ENCODE data around the gene IL34.
"Not testable (repeated sequence)": the region's sequence is repeated elsewhere in the genome, so short reads cannot be mapped to it uniquely, and the experiment has no call there.

The IL34 gene

DNA sequence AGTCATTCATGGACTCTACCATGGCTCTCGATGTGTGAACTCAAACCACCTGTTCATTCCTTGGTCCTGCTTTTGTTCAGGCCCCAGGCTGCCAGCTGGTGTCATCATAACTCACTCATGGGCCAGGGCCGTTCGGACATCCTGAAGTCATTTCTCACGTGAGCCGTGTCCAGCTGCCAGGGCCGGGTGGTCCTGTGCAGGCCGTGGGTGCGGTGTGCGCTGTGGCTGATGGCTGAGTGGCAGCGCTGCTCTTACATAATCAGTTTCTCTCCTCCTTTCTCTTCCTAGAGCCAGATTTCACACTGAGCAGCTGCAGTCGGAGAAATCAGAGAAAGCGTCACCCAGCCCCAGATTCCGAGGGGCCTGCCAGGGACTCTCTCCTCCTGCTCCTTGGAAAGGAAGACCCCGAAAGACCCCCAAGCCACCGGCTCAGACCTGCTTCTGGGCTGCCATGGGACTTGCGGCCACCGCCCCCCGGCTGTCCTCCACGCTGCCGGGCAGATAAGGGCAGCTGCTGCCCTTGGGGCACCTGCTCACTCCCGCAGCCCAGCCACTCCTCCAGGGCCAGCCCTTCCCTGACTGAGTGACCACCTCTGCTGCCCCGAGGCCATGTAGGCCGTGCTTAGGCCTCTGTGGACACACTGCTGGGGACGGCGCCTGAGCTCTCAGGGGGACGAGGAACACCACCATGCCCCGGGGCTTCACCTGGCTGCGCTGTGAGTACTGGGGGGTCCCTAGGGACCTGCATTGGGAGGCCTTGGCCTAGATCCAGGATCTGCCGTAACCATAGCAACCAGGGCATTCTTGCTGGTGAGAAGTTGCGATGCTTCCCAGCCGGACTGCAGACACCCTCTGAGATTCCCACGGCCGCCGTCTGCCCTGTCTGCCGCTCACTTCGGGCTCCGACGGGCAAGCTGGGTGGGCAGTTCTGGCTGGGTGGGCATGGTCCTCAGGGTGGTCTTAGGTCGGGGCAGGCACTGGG is at the start of gene IL34:
Gene IL34, plus strand, starts transcription at position 300 of the 982 bp plus-strand sequence. Its CDS starts 389 bp downstream, at position 689.
- DNase-seq = no peak

DNA sequence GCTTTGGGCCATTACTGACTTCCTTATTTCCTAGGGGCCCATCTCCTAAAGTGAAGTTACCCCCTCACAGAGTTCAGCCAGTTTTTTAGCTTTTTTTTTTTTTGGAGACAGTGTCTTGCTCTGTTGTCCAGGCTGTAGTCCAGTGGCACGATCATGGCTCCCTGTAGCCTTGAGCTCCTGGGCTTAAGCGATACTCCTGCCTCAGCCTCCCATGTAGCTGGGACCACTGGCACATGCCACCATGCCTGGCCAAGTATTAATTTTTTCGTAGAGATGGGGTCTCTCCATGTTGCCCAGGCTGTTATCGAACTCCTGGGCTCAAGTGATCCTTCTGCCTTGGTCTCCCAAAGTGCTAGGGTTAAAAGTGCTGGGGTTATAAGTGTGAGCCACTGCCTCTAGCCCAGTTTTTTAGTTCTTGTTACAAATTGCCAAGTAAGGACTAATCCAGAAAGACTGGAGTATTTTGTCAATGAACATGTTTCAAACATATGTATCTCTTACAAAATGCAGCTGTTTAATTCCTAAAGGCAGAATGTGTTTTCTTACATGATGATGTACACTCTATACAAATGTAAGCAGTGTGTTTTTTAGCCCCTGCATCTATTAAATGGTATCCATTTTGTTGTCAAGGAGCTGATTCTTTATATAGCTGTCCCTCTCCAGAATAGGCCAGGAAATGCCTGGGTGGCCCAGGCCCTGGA is 49.1 kb upstream of the IL34 start:
- DNase-seq = no peak

DNA sequence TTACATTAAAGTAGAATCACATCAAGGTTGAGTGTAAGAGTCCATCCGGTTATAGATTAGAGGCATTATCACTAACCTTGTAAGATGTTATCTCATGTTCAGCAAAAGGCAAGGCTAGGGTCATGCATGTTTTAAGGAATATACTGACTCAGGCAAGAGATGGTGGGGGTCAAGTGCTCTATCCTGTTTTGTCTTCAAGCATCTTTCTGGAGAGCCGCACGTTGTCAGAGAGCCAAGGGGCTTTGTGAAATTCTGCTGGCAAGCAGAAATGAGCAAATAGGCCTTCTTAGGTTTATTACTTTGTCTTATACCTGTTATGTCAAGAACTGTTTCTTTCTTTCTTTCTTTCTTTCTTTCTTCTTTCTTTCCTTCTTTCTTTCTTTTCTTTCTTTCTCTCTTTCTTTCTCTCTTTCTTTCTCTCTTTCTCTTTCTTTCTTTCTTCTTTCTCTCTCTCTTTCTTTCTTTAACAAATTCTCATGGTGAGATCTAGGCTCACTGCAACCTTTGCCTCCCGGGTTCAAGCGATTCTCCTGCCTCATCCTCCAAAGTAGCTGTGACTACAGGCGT is 47.3 kb upstream of the IL34 start:
- no peak for DNase-seq

DNA sequence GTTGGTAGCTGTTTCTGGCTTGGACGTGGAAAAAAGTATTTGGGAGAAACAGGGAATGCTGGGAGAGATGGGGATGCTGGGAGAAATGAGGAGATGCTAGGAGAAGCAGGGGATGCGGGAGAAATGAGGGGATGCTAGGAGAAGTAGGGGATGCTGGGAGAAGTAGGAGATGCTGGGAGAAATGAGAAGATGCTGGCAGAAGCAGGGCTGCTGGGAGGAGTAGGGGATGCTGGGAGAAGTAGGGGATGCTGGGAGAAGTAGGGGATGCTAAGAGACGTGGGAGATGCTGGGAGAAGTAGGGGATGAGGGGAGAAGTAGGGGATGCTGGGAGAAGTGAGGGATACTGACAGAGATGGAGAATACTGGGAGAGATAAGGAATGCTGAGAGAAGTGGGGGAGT is 45.6 kb upstream of the IL34 start:
- DNase-seq = no peak

DNA sequence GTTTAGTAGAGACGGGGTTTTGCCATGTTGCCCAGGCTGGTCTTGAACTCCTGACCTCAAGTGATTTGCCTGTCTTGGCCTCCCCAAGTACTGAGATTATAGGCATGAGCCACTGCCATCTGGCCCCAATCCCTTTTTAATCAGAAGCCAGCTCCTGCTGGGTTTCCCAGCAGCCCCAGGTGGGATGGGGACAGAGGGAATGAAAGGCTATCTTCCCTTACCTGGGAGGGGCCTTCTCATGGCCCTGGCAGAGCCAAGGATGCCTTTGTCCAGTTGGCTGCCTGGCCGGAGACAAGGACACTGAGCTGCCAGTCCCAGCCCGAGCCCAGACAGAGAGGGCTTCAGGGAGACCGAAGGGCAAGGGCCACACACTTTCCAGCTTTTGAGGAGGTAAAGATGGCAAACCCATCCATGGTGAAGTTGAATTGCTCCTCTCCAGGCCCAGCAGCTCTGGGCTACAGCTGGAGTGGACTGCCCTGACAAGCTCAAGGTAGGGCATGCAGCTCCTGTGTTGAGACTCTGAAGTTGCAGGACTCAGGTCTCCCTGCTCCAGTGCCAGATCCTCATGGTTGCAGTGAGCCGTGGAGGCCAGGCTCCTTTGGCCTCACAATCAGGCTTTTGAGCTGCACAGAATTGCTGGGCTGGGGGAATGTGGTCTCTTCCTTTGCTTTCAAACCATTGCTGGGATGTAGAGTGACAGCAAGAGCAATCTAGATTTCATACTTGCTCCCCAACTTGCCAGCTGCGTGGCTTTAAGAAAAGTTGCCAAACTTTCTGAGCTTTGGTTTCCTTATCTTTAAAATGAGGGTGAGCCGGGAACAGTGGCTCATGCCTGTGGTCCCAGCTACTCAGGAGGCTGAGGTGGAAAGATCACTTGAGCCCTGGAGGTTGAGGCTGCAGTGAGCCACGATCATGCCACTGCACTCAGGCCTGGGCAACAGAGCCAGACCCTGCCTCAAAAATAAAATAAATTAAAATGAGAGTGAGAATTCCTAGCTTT is 44.5 kb upstream of the IL34 start:
- no peak for DNase-seq

DNA sequence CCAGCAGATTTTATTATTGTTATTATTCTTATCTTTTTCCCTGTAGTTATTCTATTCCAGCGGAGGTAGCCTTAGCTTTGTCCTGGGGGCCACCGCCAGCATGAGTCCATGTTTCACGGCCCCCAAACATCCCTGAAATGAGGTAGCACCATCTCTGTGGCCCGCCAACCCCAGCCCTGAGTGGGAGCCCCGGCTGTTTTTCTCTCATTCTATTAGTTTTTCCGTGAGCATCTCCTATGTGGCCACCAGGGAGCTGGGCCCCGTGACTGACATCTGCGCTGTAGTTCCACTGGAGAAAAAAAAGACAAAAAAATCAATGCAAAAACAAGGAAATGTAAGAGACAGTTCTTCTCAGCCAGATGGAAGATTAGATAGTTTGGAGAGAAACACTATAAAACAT is 43.5 kb upstream of the IL34 start:
- no peak for DNase-seq

DNA sequence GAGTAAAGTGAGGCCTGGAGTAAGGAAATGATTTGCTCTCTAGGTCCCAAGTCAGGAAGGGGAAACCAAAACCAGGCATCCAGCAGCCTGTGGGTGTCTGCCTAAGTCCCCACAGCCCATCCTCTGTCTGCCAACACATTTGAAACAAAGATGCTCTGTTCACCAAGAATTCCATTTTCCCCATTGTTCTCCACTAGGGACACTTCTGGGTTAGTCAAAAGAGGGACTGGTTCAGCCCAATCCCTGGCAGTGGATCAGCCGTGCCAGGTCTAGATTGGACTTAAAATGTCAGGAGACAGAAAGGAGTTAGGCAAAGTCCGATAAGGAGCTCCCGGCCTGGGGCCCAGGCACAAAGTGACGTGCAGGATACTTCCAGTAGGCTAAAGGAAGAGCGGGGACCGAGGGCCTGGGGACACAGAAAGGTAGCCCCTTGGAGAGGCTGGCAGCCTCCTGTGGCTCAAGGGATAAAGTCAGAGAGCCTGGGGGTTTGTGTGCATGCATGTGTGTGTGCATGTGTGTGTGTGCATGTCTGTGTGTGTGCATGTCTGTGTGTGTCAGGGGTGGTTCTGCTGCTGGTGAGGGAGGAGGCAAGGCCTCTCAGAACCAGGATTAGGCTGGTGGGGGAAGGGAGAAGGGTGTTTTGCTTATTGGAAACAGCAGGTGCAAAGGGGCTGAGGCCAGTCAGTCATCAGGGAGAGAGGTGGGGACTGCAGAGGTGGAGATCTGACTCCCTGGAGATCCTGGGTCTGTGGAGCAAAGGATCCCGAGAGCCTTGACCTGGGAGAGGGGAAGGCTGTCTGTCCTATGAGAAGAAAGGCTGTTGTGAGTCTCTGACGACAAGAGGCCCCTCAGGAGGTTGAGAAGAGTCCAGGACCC is 41.7 kb upstream of the IL34 start:
- DNase-seq = no peak

DNA sequence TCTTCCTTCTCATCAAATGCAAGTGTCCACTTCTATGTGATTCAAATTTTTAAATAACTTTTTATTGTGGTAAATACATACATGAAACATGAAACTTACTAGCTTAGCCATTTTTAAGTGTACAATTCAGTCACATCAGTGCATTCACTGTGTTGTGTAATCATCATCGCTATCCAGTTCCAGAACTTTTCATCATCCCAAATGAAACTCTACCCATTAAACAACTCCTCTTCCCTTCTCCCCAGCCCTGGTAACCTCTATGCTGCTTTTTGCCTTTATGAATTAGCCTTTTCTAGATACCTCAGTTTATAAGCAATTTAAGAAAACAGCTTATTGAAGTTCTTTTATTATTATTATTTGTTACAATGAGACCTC is 41.1 kb upstream of the IL34 start:
- DNase-seq = no peak

DNA sequence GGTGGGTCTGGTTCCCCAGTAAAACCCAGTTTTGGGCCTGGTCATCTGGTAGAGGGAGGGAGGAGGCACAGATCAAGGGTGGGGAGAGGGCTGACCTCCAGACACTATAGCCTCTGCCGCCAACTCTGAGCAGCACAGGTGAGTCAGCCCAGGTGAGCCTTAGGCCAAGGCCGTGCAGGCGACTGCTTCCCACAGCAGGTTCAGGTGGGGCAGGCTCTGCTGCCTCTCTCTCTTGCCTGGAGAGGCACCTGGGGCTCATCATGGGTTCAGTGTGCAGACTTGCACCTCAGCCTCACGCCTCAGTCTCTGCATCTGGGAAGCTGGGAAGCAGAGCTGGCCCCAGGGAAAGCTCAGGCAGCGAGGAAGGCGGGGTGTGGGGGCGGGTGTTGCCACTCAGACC is 37.8 kb upstream of the IL34 start:
- no peak for DNase-seq

DNA sequence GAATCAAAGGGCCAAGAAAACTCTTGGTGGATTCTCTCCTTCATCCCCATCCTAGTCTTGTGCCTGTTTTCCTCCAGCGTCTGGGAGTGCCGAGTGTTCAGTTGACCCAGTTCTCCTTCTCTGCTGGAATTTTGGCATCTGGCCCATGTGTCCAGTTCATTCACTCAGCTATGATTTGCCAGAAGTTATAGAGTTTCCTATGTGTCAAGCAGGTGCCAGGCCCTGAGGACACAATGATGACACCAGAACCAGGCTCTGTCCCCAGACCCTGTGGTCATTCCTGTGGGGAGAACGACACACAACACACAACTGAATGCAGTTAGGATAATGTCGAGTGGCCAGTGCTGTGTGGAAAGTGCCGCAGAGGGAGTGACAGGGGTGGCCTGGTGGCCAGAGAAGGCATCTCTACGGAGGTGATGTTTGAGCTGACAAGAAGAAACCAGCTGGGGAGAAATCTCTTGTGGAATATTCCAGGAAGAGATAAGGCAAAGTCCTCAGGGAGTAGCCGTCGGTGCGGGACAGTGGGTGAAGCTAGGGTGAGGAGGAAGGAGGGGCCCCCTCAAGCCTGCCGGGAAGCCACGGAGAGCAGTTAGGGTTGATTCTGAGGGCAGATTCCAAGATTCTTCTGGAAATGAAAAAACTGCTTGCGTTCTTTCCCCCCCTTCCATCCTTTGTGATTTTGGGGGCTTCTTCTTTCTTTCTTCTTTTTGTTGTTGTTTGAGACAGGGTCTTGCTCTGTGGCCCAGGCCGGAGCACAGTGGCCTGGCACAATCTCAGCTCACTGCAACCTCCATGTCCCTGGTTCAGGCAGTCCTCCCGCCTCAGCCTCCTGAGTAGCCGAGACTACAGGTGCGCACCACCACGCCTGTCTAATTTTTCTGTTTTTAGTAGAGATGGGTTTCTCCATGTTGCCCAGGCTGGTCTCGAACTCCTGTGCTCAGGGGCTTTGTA is 35.8 kb upstream of the IL34 start:
- DNase-seq = no peak

DNA sequence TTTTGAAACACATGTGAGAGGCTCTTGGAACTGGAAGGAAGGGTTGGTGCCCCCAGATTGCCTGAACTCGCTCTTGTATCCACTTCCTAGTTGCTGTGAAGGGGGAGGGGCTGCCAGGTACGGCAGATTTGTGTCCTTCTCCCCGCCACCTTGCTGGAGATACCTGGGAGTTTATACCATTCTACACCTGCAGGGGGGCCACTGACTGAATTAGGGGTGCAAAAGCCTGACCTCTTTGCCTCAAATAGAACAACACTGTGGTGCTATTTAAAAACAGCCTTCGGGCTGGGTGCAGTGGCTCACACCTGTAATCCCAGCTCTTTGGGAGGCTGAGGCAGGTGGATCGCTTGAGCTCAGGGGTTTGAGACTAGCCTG is 35.1 kb upstream of the IL34 start:
- DNase-seq = no peak

DNA sequence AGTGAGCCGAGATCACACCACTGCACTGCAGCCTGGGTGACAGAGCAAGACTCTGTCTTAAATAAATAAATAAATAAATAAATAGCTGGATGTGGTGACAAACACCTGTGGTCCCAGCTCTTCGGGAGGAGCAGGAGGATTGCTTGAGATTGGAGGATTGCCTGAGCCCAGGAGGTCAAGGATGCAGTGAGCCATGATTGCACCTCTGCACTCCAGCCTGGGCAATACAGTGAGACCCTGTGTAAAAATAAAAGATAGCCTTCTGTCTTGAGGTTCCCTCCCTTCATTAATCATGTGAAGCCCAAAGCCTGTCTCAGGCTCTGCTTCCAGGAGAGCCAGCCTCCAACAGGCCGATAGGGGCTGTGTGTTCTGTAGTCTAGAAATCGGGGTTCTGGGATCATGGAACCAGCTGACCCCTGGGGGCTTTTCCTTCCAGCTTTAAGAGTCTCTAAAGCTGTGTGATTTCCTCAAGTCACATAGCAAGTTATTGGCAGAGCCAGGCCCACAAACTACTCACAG is 34.5 kb upstream of the IL34 start:
- DNase-seq = no peak

DNA sequence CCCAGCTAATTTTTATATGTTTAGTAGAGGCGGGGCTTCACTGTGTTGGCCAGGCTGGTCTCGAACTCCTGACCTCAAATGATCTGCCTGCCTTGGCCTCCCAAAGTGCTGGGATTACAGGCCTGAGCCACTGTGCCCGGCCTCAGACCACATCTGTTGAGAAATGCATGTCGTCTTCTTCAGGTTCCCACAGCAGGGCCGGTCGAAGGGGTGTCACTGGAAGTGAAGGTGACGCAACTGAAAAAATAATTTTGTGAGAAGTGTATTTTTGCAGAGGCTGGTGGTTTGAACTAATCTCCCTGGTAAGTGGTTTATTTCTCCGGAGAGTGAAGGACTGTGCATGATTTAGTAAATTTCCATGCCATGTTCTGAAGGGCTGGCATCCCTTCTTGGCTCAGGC is 33.4 kb upstream of the IL34 start:
- DNase-seq = no peak

DNA sequence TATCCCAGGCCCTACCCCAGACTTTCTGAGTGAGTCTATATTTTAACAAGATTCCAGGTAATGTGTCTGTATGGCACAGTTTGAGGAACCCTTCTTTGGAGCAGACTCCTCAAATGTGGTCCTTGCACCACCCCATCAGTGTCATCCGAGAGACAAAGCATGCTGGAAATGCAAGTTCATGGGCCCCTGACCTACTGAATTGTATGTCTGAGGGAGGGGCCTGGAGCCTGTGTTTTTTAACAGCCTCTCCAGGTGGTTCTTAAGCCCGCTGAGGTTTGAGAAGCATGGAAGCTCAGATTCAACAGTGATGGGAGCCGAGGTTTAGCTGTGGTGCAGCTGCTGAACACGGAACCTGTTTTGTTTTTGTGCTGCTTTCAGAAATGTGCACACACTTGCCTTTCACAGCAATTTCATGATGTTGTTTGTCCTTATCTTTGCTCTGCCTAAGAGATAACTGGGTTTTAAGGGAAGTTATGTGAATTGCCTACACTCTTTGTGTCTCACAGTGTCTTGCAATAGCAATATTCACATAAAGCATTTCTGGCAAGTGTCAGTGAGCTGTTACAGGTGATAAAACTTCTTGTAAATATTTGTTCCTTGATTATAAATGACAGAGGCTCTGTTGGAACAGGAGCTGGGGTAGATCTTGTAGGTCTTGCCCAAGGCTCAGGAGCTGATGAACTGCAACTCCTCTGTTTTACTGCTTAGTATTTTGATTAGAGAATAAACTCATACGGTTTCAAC is 32.0 kb upstream of the IL34 start:
- no peak for DNase-seq

DNA sequence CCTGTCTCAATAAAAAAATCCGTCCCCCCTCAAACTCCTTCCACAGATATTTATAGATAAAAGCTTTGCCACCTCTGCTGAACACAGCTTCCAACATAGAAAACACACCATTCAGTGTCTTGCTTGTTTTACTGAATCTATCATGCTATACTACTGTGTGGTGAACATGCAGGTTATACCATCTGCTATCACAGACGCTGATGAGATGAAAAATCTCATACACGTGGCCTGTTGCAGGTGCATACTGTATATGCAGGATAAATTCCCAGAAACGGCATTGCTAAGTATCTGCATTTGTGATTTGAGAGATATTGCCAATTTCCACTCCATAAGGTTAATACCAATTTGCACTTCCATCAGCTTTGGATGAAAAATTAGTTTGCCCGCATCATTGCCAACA is 30.4 kb upstream of the IL34 start:
- DNase-seq = no peak

DNA sequence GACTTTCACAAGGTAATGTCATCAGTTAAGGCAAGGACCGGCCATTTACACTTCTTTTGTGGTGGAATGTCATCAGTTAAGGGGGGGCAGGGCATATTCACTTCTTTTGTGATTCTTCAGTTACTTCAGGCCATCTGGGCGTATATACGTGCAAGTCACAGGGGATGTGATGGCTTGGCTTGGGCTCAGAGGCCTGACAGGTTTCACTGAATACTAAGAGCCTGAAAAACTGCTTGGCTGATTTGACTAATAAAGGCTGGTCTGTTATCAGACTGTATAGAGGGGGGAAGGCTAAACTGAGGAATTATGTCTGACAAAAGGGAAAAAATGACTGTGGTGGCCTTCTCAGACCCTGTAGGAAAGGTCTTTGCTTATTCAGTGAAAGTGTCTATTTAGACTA is 24.5 kb upstream of the IL34 start:
- DNase-seq = not testable (repeated sequence)

DNA sequence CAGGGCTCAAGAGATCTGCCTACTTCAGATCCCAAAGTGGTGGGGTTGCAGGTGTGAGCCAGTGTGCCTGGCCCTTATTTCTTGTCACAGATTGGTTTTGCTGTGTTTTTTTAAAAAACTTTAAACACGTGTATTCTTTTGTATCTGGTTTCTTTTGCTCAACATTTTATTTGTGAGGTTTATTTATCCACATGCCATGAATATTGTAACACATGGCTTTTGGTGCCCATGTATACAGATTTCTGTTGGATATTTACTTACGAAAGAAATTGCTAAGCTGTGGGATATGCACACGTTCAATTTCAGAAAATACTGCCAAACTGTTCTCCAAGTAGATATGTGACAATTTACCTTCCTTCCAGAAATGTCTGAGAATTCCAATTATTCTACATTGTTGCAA is 18.7 kb upstream of the IL34 start:
- DNase-seq = no peak

DNA sequence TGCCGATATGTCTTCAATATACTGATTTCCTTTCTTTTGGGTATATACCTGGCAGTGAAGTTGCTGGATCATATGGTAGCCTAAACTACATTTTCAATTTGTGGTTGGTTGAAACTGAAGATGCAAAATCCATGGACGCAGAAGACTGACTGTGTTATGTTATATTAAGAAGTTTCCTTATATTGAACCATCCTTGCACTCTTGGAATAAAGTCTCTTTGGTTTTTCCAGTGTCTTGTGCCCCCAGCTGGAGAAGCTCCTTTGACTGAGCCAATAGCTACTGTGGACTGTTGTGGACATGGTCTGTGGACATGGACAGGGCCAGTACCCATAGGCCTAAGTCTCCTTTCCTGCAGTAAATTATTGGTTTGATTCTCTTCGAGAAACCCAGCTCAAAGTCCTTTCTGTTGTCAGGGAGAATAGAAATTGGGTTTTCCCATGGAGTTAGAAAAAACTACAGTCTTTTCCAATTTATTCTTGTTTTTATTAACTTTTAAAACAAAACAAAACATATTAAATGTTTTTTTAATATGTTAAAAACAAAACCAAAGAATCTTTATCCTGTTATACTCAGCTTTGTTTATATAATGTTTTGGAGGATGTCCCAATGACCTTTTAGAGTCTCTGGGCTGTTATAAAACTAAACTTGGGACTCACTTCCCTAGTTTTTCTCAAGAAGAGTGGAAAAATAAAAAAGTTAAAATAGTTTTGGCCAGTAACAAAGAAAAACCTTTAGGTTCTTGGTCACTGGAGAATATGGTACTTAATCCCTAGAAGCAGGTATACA is 15.2 kb upstream of the IL34 start:
- no peak for DNase-seq

DNA sequence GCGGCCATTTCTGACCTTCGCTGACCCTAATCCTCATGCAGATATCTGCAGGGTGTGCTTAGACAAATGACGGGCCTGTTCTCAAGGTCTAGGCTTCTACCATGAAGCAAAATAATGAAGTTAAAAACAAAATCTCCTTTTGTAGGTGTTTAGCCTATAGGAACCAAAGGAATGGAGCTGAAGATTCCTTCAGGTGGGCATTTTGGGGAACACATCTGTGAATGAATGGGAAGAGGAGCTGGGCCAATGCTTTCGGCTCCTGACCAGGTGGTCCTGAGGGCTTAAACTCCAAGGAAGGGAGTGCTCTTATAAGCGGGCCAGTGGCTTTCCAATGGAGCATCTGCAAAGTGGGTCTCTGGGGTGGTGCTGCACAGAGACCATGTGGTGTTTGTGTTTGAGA is 14.1 kb upstream of the IL34 start:
- no peak for DNase-seq
